Fibroblast of lung (primary cell): ENCODE measurements around the gene KIF26B. TPM values are rescaled to one million over a fixed set of nuclear protein-coding genes. Genes with fewer than 3 reads are reported as not detected.

Source experiments
- DNase-seq, 2 donors: peaks; one replicate each; pipeline versions ENCODE4 v3.0.0 to v3.0.0-alpha.2; 2010; ENCODE audit warnings: low read depth in 2 of 2
- H2AFZ ChIP-seq: 2 replicates; pipeline ENCODE4 v1.5.1; 2012; ENCODE audit warnings: low read length, control low read depth, inconsistent platforms
- H3K27ac ChIP-seq: 2 replicates; pipeline ENCODE4 v1.5.1; 2011; ENCODE audit warnings: low read length, control low read depth; ENCODE audit not compliant: insufficient read depth
- H3K27me3 ChIP-seq: 2 replicates; pipeline ENCODE4 v1.5.1; 2011; ENCODE audit warnings: mild to moderate bottlenecking, low read length; ENCODE audit not compliant: control insufficient read depth, insufficient read depth
- H3K36me3 ChIP-seq: 2 replicates; pipeline ENCODE4 v1.5.1; 2011; ENCODE audit warnings: low read length; ENCODE audit not compliant: control insufficient read depth, insufficient read depth
- H3K4me1 ChIP-seq: 2 replicates; pipeline ENCODE4 v1.5.1; 2011; ENCODE audit warnings: low read length; ENCODE audit not compliant: control insufficient read depth, insufficient read depth; ENCODE audit errors: extremely low read depth
- H3K4me2 ChIP-seq: 2 replicates; pipeline ENCODE4 v1.5.1; 2011; ENCODE audit warnings: low read length, control low read depth; ENCODE audit not compliant: insufficient read depth; ENCODE audit errors: extremely low read depth
- H3K4me3 ChIP-seq, 4 experiments: fragments of 200-600 bp in 1 of 4; sonication (generic) in 1 of 4; replicated peaks in 1 of 4; 2 replicates each; pipeline ENCODE4 v1.5.1; 2011 to 2016; ENCODE audit warnings: low read length in 4 of 4, low read depth in 3 of 4, mild to moderate bottlenecking in 3 of 4, control low read depth in 2 of 4, inconsistent platforms in 1 of 4, mixed read lengths in 1 of 4; ENCODE audit not compliant: insufficient read depth in 1 of 4; ENCODE audit errors: control extremely low read depth in 1 of 4
- H3K79me2 ChIP-seq: 2 replicates; pipeline ENCODE4 v1.5.1; 2012; ENCODE audit warnings: mild to moderate bottlenecking, low read length, inconsistent platforms; ENCODE audit not compliant: control insufficient read depth, insufficient read depth
- H3K9ac ChIP-seq: 2 replicates; pipeline ENCODE4 v1.5.1; 2011; ENCODE audit warnings: mild to moderate bottlenecking, low read length, control low read depth; ENCODE audit not compliant: insufficient read depth
- H3K9me3 ChIP-seq: 2 replicates; pipeline ENCODE4 v1.5.1; 2012; ENCODE audit warnings: low read depth, low read length; ENCODE audit not compliant: control insufficient read depth, insufficient read depth
- H4K20me1 ChIP-seq: 2 replicates; pipeline ENCODE4 v1.5.1; 2011; ENCODE audit warnings: low read length; ENCODE audit not compliant: control insufficient read depth, insufficient read depth; ENCODE audit errors: extremely low read depth
- EZH2 ChIP-seq: IDR thresholded peaks from 2 replicates; pipeline ENCODE4 v1.5.1; 2012; ENCODE audit warnings: low read length, control low read depth, mild to moderate bottlenecking; ENCODE audit errors: missing control alignments
- polyA plus RNA-seq, 2 donors: library from polyadenylated mRNA; depleted of rRNA in 1 of 2; stranded (reverse) in 1 of 2; unstranded in 1 of 2; fragments of >200 nt; gene quantifications; 2 replicates each; pipeline ENCODE4 v1.2.1, GENCODE V29; 2011 to 2012; ENCODE audit warnings: missing spikeins in 1 of 2
- total RNA-seq: library from RNA; depleted of rRNA; stranded (reverse); fragments of >200 nt; gene quantifications from 2 replicates; pipeline ENCODE4 v1.2.1, GENCODE V29; 2014
- TF ChIP-seq, protein P1 (sequence below), 2 donors: IDR thresholded peaks in 1 of 2; conservative IDR thresholded peaks in 1 of 2; 1 replicate in 1 of 2; 2 replicates in 1 of 2; pipeline ENCODE4 v1.5.1; 2011 to 2012; ENCODE audit warnings: low read length in 2 of 2, control low read depth in 1 of 2, inconsistent platforms in 1 of 2, low read depth in 1 of 2, mild to moderate bottlenecking in 1 of 2

Gene KIF26B
- total and polyA plus RNA-seq, 2 donors (not counting 1 experiment from before 2014, with no cell fraction given), result 5.3 to 6.1 TPM

GRCh38 chr1:245313576-245313975, 158.8 kb downstream of the KIF26B start:
- no peaks in the 10 kb centered on the region for H3K27me3 ChIP-seq
- no peak for TF ChIP-seq EZH2
- TF ChIP-seq, protein P1, sequence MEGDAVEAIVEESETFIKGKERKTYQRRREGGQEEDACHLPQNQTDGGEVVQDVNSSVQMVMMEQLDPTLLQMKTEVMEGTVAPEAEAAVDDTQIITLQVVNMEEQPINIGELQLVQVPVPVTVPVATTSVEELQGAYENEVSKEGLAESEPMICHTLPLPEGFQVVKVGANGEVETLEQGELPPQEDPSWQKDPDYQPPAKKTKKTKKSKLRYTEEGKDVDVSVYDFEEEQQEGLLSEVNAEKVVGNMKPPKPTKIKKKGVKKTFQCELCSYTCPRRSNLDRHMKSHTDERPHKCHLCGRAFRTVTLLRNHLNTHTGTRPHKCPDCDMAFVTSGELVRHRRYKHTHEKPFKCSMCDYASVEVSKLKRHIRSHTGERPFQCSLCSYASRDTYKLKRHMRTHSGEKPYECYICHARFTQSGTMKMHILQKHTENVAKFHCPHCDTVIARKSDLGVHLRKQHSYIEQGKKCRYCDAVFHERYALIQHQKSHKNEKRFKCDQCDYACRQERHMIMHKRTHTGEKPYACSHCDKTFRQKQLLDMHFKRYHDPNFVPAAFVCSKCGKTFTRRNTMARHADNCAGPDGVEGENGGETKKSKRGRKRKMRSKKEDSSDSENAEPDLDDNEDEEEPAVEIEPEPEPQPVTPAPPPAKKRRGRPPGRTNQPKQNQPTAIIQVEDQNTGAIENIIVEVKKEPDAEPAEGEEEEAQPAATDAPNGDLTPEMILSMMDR (conservative IDR thresholded peaks at IDR 0.05 in 1 of 2, IDR thresholded peaks at IDR 0.05 in 1 of 2; ENCODE audit: low read depth in 1 of 2, low read length in 2 of 2), result no peak
- H3K4me2 ChIP-seq, result no peak overlapping the region
- DNase-seq, result no peak
- no peaks in the 10 kb centered on the region for H3K79me2 ChIP-seq
- H2AFZ ChIP-seq, result no peak overlapping the region
- H3K36me3 ChIP-seq, result no peaks in the 10 kb centered on the region
- H3K9me3 ChIP-seq, result no peaks in the 10 kb centered on the region
- no peaks in the 10 kb centered on the region for H3K4me1 ChIP-seq
- no peak overlapping the region for H3K9ac ChIP-seq
- H3K27ac ChIP-seq, result no peak overlapping the region
- no peak overlapping the region for H3K4me3 ChIP-seq
- H4K20me1 ChIP-seq, result no peaks in the 10 kb centered on the region

DNA sequence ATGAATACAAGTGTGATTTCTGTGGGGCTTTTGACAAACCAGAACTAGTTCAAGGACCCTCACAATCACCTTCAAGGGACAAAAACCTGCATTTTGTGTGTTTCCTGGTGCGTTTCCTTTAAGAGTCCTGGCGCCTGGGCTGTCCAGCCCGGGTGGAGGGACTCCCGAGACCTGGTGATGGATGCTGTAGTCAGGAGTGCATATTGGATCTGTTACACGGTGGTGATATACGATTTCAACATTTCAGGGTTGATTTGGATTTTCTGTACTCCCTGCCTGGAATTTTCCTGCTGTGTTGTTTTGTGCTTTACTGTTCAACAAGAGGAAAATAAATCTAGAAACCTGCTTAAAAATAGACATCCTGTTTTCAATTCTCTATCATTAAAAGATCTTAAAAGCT, 162.0 kb downstream of the KIF26B start:
- Histone ChIP-seq H3K79me2 (no peaks in the 10 kb centered on the region), H3K27ac (no peak overlapping the region), H3K9me3 (no peaks in the 10 kb centered on the region), H4K20me1 (no peaks in the 10 kb centered on the region), H3K4me3 (no peak overlapping the region), H3K27me3 (no peaks in the 10 kb centered on the region), H3K9ac (no peak overlapping the region), H3K4me2 (no peak overlapping the region), H3K4me1 (no peaks in the 10 kb centered on the region), H3K36me3 (no peaks in the 10 kb centered on the region), H2AFZ (no peak overlapping the region)
- DNase-seq, result no peak
- TF ChIP-seq EZH2, result no peak
- TF ChIP-seq, protein P1 (conservative IDR thresholded peaks at IDR 0.05 in 1 of 2, IDR thresholded peaks at IDR 0.05 in 1 of 2; ENCODE audit: low read depth in 1 of 2, low read length in 2 of 2), result no peak

DNA sequence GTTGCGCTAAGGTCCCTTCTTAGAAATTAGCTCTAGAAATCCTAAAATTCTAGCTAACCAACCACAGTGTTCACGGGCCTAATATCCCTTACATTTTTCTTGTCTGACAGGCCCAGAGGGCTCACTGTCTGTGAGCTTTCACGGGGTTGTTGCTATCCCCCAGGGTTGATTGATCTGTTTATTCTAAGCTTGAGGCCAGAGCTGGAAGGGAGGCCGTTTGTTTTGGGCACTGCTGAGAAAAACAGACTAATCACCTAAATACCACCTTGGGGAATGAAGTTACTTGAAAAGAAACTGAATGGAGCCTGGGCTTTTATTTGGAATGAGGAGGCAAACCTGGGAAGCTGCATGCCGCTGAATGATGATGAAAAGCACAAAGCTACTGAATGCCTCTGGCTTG, 162.4 kb downstream of the KIF26B start:
- no peaks in the 10 kb centered on the region for H3K9me3 ChIP-seq
- no peaks in the 10 kb centered on the region for H4K20me1 ChIP-seq
- H3K9ac ChIP-seq, result no peak overlapping the region
- no peak for DNase-seq
- TF ChIP-seq, protein P1 (conservative IDR thresholded peaks at IDR 0.05 in 1 of 2, IDR thresholded peaks at IDR 0.05 in 1 of 2; ENCODE audit: low read depth in 1 of 2, low read length in 2 of 2), result no peak
- TF ChIP-seq EZH2, result no peak
- no peak overlapping the region for H3K27ac ChIP-seq
- H3K4me1 ChIP-seq, result no peaks in the 10 kb centered on the region
- no peaks in the 10 kb centered on the region for H3K36me3 ChIP-seq
- H2AFZ ChIP-seq, result no peak overlapping the region
- H3K4me3 ChIP-seq, result no peak overlapping the region
- H3K79me2 ChIP-seq, result no peaks in the 10 kb centered on the region
- no peak overlapping the region for H3K4me2 ChIP-seq
- no peaks in the 10 kb centered on the region for H3K27me3 ChIP-seq
